Measurements from ENCODE around the gene ADGRD1.

Gene ADGRD1

GRCh38 chr12:131142891-131143657, 189.4 kb downstream of the ADGRD1 start:
- no peak for DNase-seq

DNA sequence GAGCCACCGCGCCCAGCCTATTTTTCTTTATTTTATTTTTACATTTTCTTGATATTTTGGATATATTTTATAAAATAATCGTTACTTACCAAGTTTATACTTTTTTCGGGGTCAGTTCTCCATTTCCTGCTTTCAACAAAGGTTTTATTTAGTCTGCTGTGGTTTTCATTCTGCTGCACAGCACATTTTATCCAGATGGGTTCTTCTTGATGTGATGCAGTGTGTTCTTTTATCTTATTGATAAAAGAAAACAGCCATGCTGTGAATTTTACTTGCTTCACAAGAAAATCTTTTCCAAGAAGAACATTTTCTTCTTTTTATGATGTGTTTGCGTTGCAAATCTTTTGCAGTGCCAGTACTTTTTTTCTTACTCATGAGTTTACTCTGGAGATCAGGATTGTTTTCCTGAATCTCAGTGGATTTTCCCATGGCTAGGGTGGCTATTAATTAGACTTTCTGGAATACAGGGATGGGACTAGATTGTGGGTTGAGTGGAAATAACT, 192.5 kb downstream of the ADGRD1 start:
- no peak for DNase-seq

DNA sequence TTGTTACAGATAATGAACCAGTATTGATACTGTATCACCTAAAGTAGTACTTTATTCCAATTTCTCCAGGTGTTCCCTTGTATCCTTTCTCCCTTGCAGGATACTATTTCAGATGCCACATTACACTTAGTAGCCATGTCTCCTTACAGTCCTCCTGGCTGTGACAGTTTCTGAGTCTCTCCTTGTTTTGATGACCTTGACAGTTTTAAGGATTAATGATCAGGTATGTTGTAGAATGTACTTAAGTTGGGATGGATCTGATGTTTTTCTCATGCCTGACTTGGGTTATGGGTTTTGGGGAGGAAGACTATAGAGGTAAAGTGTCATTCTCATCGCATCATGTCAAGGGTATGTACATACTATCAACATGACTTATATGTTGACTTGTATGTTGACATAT, 193.6 kb downstream of the ADGRD1 start:
- DNase-seq, result no peak

GRCh38 chr12:131147894-131148293, 194.2 kb downstream of the ADGRD1 start:
- DNase-seq, result no peak

GRCh38 chr12:131151558-131152345, 198.0 kb downstream of the ADGRD1 start:
- DNase-seq, result no peak

- no peak for DNase-seq
Observed at GRCh38 chr12:131152587-131152986, 198.9 kb downstream of the ADGRD1 start.

DNA sequence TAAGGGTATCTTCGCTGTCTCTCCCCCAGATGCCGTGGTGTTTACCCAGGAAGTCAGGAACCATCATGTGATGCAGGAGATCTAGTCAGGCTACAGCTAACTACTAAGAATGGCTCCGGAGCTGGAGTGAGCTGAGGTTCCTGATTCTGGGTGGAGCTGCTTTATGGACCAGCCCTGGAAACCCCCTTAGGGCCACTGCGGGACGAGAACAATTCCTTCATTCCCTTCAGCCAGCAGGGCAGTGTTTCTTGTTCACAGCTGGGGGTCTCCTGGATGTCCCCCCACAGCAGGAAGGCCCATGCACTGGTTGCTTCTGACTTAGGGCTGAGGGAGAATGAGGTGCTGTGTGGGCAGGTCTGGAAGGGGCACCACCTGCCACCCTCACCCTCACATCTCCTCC, 199.3 kb downstream of the ADGRD1 start:
- no peak for DNase-seq

GRCh38 chr12:131153956-131154355, 200.2 kb downstream of the ADGRD1 start:
- no peak for DNase-seq

DNA sequence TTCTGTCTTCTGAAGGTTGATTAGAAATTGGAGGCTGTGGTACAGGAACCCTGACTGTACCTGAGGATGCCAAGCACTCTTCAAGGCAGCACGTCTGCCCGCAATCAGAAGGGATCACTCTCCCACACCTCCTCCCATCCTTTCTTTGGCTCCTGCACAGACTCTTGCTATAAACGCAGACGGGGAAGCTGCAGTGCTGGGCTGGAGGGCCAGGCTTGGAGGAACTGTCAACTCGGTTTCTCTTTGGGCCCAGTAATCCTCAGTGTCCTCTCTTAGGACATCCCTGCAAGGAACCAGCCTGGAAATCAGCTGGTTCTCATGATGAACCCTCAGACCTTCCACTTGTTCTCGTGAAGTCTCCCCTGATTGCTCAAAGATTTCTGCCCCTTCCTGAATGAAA, 201.4 kb downstream of the ADGRD1 start:
- DNase-seq, result no peak

GRCh38 chr12:131157743-131158142, 204.0 kb downstream of the ADGRD1 start:
- no peak for DNase-seq

- DNase-seq, result no peak
Observed at GRCh38 chr12:131159660-131160059, 206.0 kb downstream of the ADGRD1 start.

DNA sequence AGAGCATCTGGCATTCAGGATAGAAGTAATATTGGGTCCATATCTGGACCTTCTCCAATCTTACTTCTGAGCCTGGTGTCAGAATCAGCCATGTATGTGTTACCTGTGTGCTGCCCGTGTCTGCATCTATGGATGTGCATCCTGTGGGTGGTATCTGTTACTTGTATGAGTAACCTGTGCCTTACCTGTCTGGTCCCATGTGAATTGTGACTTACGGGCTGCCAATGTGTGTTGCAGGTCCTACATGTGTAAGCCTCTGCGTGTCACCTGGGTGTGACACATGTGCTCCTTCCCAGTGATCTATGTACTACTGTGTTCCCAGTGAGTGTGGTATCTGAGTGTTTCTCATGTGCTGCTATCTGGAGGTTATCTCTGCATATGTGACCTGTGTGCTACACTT, 208.4 kb downstream of the ADGRD1 start:
- no peak for DNase-seq

GRCh38 chr12:131163189-131163738, 209.6 kb downstream of the ADGRD1 start:
- DNase-seq, result no peak

GRCh38 chr12:131164096-131164872, 210.6 kb downstream of the ADGRD1 start:
- no peak for DNase-seq

- no peak for DNase-seq
Observed at GRCh38 chr12:131166717-131167116, 213.0 kb downstream of the ADGRD1 start.

DNA sequence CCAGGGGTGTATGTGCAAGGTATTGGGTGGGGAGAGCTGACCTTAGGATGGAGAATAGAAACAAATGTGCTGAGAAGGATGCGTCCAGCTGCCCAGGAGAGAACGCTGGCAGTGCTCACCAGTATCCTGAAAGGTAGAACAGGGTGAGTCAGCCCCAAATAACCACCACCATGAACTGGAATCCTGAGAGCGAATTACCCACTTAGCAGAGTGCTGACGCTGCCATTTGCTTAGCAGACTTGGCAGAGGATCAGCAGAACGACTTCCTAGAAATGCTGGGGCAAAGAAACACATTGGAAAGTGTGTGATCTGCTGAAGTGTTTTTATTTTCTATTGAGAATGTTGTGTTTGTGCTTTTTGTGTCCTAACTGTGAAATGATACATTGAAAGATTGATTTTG, 213.6 kb downstream of the ADGRD1 start:
- DNase-seq, result peak in 1 of 56 donors; percentile 29

GRCh38 chr12:131171029-131171428, 217.3 kb downstream of the ADGRD1 start:
- DNase-seq, result no peak

DNA sequence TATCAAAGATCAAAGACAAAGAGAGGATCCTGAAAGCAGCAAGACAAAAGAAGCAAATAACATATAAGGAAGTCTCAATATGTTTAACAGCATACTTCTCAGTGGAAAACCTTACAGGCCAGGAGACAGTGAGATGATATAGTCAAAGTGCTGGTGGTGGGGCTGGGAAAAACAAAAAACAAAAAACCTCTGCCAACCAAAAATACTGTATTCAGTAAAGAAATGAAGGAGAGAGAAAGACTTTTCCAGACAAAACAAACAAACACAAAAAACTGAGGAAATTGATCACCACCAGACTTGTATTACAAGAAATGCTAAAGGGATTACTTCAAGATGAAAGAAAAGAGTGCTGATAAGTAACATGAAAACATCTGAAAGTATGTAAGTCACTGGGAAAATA, 221.2 kb downstream of the ADGRD1 start:
- no peak for DNase-seq

DNA sequence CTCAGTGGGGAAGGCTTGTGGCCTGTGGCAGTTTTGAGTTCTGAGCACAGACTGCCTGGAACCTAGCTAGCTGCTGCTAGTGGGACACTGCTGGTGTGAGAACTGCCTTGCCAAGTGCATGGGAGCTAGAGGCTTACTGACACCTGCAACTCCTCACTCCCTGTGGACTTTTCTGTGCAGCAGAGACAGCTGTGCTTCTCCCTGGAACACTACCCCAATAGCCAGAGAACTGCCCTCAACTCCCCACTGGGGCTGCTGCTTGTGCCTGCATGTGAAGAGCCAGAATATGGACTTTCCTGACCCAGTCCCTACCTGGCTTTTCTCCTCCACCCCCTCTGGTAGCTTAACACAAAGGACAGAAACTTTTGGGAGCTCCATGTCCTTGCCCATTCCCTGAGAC, 222.6 kb downstream of the ADGRD1 start:
- DNase-seq, result no peak

- DNase-seq, result no peak
Observed at GRCh38 chr12:131176926-131177325, 223.2 kb downstream of the ADGRD1 start.

GRCh38 chr12:131177599-131177998, 223.9 kb downstream of the ADGRD1 start:
- no peak for DNase-seq

GRCh38 chr12:131187602-131188001, 233.9 kb downstream of the ADGRD1 start:
- DNase-seq, result no peak

All from nucleus accumbens (tissue), 56 donors.